Measurements from ENCODE around the gene PCAT6. TPM values are rescaled to one million over a fixed set of nuclear protein-coding genes. Genes with fewer than 3 reads are reported as not detected.

PCAT6 gene
- total and polyA plus RNA-seq, 2 donors (not counting 1 experiment from before 2014, with no cell fraction given) = 1.1 to 1.6 TPM

DNA sequence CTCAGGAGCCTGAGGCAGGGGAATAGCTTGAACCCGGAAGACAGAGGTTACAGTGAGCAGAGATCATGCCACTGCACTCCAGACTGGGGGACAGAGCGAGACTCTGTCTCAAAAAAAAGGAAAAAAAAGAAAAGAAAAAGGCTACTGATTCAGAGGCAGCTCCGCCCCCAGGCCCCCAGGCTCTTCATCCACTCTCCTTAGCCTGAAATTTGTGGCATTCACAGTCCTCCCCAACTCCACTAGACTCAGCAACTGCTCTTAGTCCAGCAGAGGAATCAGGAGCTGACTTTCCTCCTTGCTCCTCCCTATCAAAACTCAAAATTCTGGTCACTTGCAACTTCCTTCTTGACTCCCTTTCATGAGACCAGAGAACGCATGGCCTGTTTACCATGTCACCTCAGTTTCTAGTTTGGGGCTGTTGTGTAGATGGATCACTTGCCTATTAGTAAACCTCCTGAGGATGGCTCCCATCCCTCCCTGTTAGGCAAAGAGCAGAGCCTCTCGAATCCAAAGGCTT, 27.1 kb downstream of the PCAT6 start:
- H3K9me3 Mint-ChIP-seq (ENCODE audit: insufficient read depth) = no peaks in the 10 kb centered on the region
- DNase-seq = no peak
- H3K27ac Mint-ChIP-seq = no peak overlapping the region
- TF ChIP-seq, protein P1, sequence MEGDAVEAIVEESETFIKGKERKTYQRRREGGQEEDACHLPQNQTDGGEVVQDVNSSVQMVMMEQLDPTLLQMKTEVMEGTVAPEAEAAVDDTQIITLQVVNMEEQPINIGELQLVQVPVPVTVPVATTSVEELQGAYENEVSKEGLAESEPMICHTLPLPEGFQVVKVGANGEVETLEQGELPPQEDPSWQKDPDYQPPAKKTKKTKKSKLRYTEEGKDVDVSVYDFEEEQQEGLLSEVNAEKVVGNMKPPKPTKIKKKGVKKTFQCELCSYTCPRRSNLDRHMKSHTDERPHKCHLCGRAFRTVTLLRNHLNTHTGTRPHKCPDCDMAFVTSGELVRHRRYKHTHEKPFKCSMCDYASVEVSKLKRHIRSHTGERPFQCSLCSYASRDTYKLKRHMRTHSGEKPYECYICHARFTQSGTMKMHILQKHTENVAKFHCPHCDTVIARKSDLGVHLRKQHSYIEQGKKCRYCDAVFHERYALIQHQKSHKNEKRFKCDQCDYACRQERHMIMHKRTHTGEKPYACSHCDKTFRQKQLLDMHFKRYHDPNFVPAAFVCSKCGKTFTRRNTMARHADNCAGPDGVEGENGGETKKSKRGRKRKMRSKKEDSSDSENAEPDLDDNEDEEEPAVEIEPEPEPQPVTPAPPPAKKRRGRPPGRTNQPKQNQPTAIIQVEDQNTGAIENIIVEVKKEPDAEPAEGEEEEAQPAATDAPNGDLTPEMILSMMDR (IDR thresholded peaks at IDR 0.05) = no peak
- TF ChIP-seq EZH2 (IDR thresholded peaks at IDR 0.05; ENCODE audit: borderline replicate concordance, insufficient read depth, low read depth, low read length, poor library complexity, severe bottlenecking) = no peak
- Histone ChIP-seq H3K4me2 (replicated peaks; ENCODE audit: low read depth, low read length, poor library complexity, severe bottlenecking) (no peak overlapping the region), H3K9me3 (ENCODE audit: control extremely low read depth in 1 of 3, control insufficient read depth in 2 of 3, insufficient read depth in 1 of 3, low read length in 2 of 3) (no peaks in the 10 kb centered on the region), H3K27ac (ENCODE audit: low read length in 2 of 2) (no peak overlapping the region), H3K36me3 (replicated peaks in 1 of 2; ENCODE audit: control extremely low read depth in 1 of 2, control insufficient read depth in 1 of 2, extremely low read depth in 1 of 2, insufficient read depth in 2 of 2, low read length in 1 of 2) (no peaks in the 10 kb centered on the region), H3K4me3 (ENCODE audit: control extremely low read depth in 1 of 5, extremely low read depth in 1 of 5, insufficient read depth in 1 of 5, low read depth in 2 of 5, low read length in 4 of 5) (no peak overlapping the region), H4K20me1 (ENCODE audit: control insufficient read depth, insufficient read depth, low read length, poor library complexity, severe bottlenecking) (no peaks in the 10 kb centered on the region), H3K27me3 (replicated peaks in 1 of 4; ENCODE audit: control extremely low read depth in 1 of 4, control insufficient read depth in 3 of 4, insufficient read depth in 4 of 4, low read length in 3 of 4) (peaks cover 0 to 4% (median 0%) of the 10 kb centered on the region in 4 experiments), H3K4me1 (ENCODE audit: control insufficient read depth in 2 of 2, insufficient read depth in 2 of 2, low read length in 2 of 2) (peaks cover 19 to 29% of the 10 kb centered on the region in 2 donors), H3K79me2 (ENCODE audit: control insufficient read depth, insufficient read depth, low read length) (no peaks in the 10 kb centered on the region), H3K9ac (ENCODE audit: low read length) (no peak overlapping the region), H2AFZ (ENCODE audit: insufficient read depth, low read depth, low read length, poor library complexity, severe bottlenecking) (no peak overlapping the region)
- no peak overlapping the region for H3K4me3 Mint-ChIP-seq
- ChIA-PET POLR2A (no interaction called here), CTCF (no interaction called here)
- intact Hi-C loops (cut with micrococcal nuclease) = no loop called here
- ATAC-seq (ENCODE audit: low read depth) = no peak
- H3K4me1 Mint-ChIP-seq = peaks cover 22% of the 10 kb centered on the region
- peaks cover 8% of the 10 kb centered on the region for H3K27me3 Mint-ChIP-seq
- WGBS (ENCODE audit: insufficient coverage) = 89% methylated on average over 1 of the region's 5 CpGs

DNA sequence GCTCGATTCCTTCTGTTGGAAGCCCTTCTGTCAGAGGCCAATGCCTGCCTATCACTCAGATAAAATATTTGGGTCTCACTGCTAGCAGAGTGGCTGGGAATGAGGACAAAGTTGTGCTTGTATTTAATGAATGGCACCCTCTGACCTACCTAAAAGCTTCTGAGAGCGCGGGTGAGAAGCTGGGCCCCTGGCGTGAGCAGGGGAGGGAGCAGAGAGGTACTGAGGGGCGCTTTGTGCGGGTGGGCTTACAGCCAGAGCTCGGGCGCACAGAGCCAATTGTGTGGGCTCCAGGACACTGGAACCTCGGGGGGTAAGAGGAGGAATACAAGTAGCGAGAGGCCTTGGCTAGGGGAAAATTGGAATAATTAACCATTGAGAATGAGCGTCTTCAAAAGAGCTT, 32.3 kb downstream of the PCAT6 start:
- intact Hi-C loops (cut with micrococcal nuclease) = no loop called here
- Histone ChIP-seq H3K9ac (ENCODE audit: low read length) (no peak overlapping the region), H3K79me2 (ENCODE audit: control insufficient read depth, insufficient read depth, low read length) (no peaks in the 10 kb centered on the region), H3K27me3 (replicated peaks in 1 of 4; ENCODE audit: control extremely low read depth in 1 of 4, control insufficient read depth in 3 of 4, insufficient read depth in 4 of 4, low read length in 3 of 4) (no peaks in the 10 kb centered on the region), H3K36me3 (replicated peaks in 1 of 2; ENCODE audit: control extremely low read depth in 1 of 2, control insufficient read depth in 1 of 2, extremely low read depth in 1 of 2, insufficient read depth in 2 of 2, low read length in 1 of 2) (no peaks in the 10 kb centered on the region), H3K4me2 (replicated peaks; ENCODE audit: low read depth, low read length, poor library complexity, severe bottlenecking) (no peak overlapping the region), H4K20me1 (ENCODE audit: control insufficient read depth, insufficient read depth, low read length, poor library complexity, severe bottlenecking) (no peaks in the 10 kb centered on the region), H3K4me1 (ENCODE audit: control insufficient read depth in 2 of 2, insufficient read depth in 2 of 2, low read length in 2 of 2) (peaks cover 0 to 8% of the 10 kb centered on the region in 2 donors), H3K27ac (ENCODE audit: low read length in 2 of 2) (no peak overlapping the region), H3K4me3 (ENCODE audit: control extremely low read depth in 1 of 5, extremely low read depth in 1 of 5, insufficient read depth in 1 of 5, low read depth in 2 of 5, low read length in 4 of 5) (no peak overlapping the region), H2AFZ (ENCODE audit: insufficient read depth, low read depth, low read length, poor library complexity, severe bottlenecking) (no peak overlapping the region), H3K9me3 (ENCODE audit: control extremely low read depth in 1 of 3, control insufficient read depth in 2 of 3, insufficient read depth in 1 of 3, low read length in 2 of 3) (no peaks in the 10 kb centered on the region)
- CTCF ChIA-PET = no interaction called here
- WGBS (ENCODE audit: insufficient coverage) = 95% methylated on average over 10 of the region's 11 CpGs
- Mint-ChIP-seq H3K9me3 (ENCODE audit: insufficient read depth) (no peaks in the 10 kb centered on the region), H3K27me3 (peaks cover 3% of the 10 kb centered on the region), H3K4me1 (peaks cover 3% of the 10 kb centered on the region), H3K4me3 (no peak overlapping the region), H3K27ac (no peak overlapping the region)
- POLR2A ChIA-PET = no interaction called here
- ATAC-seq (ENCODE audit: low read depth) = no peak
- DNase-seq = no peak
- TF ChIP-seq, protein P1 (IDR thresholded peaks at IDR 0.05) = no peak
- TF ChIP-seq EZH2 (IDR thresholded peaks at IDR 0.05; ENCODE audit: borderline replicate concordance, insufficient read depth, low read depth, low read length, poor library complexity, severe bottlenecking) = no peak
